Rectal smooth muscle tissue (tissue), 1 donor: ENCODE results near the gene RINL.

Source experiments
- H3K27ac ChIP-seq: one replicate; pipeline ENCODE4 v1.7.0; 2013; ENCODE audit warnings: low read depth, low read length, inconsistent platforms
- H3K27me3 ChIP-seq: one replicate; pipeline ENCODE4 v1.7.0; 2013; ENCODE audit warnings: low read length; ENCODE audit not compliant: control insufficient read depth, insufficient read depth
- H3K36me3 ChIP-seq: one replicate; pipeline ENCODE4 v1.7.0; 2013; ENCODE audit warnings: low read length; ENCODE audit not compliant: control insufficient read depth, insufficient read depth
- H3K4me1 ChIP-seq: one replicate; pipeline ENCODE4 v1.7.0; 2013; ENCODE audit warnings: low read length; ENCODE audit not compliant: control insufficient read depth, insufficient read depth
- H3K4me3 ChIP-seq: one replicate; pipeline ENCODE4 v1.7.0; 2013; ENCODE audit warnings: low read length
- H3K9ac ChIP-seq: one replicate; pipeline ENCODE4 v1.7.0; 2013; ENCODE audit warnings: low read length

RINL gene

GRCh38 chr19:38839816-38840582, 38.1 kb downstream of the RINL start:
- Histone ChIP-seq H3K4me3 (no peak overlapping the region), H3K9ac (no peak overlapping the region), H3K27me3 (no peaks in the 10 kb centered on the region), H3K4me1 (no peaks in the 10 kb centered on the region), H3K36me3 (peaks cover 74% of the 10 kb centered on the region), H3K27ac (no peak overlapping the region)

- Histone ChIP-seq H3K9ac (no peak overlapping the region), H3K27ac (no peak overlapping the region), H3K27me3 (no peaks in the 10 kb centered on the region), H3K4me3 (no peak overlapping the region), H3K4me1 (no peaks in the 10 kb centered on the region), H3K36me3 (peaks cover 66% of the 10 kb centered on the region)
Observed at GRCh38 chr19:38838986-38839761, 38.9 kb downstream of the RINL start.

GRCh38 chr19:38838208-38838985, 39.7 kb downstream of the RINL start:
- H3K27me3 ChIP-seq: no peaks in the 10 kb centered on the region
- H3K9ac ChIP-seq: no peak overlapping the region
- H3K4me3 ChIP-seq: no peak overlapping the region
- H3K4me1 ChIP-seq: no peaks in the 10 kb centered on the region
- no peak overlapping the region for H3K27ac ChIP-seq
- peaks cover 58% of the 10 kb centered on the region for H3K36me3 ChIP-seq

- Histone ChIP-seq H3K4me3 (no peak overlapping the region), H3K27ac (no peak overlapping the region), H3K4me1 (no peaks in the 10 kb centered on the region), H3K36me3 (peaks cover 51% of the 10 kb centered on the region), H3K27me3 (no peaks in the 10 kb centered on the region), H3K9ac (no peak overlapping the region)
Observed at GRCh38 chr19:38837656-38838121, 40.4 kb downstream of the RINL start.

- peaks cover 2% of the 10 kb centered on the region for H3K4me1 ChIP-seq
- H3K4me3 ChIP-seq: no peak overlapping the region
- peaks cover 46% of the 10 kb centered on the region for H3K36me3 ChIP-seq
- no peak overlapping the region for H3K27ac ChIP-seq
- H3K9ac ChIP-seq: no peak overlapping the region
- H3K27me3 ChIP-seq: no peaks in the 10 kb centered on the region
Observed at GRCh38 chr19:38836983-38837626, 41.0 kb downstream of the RINL start.

- H3K9ac ChIP-seq: no peak overlapping the region
- no peak overlapping the region for H3K4me3 ChIP-seq
- peaks cover 41% of the 10 kb centered on the region for H3K36me3 ChIP-seq
- H3K27ac ChIP-seq: no peak overlapping the region
- no peaks in the 10 kb centered on the region for H3K27me3 ChIP-seq
- H3K4me1 ChIP-seq: peaks cover 4% of the 10 kb centered on the region
Observed at GRCh38 chr19:38836159-38836982, 41.7 kb downstream of the RINL start.

GRCh38 chr19:38834590-38834989, 43.5 kb downstream of the RINL start:
- no peaks in the 10 kb centered on the region for H3K27me3 ChIP-seq
- H3K27ac ChIP-seq: no peak overlapping the region
- peaks cover 7% of the 10 kb centered on the region for H3K4me1 ChIP-seq
- no peak overlapping the region for H3K4me3 ChIP-seq
- H3K36me3 ChIP-seq: peaks cover 34% of the 10 kb centered on the region
- no peak overlapping the region for H3K9ac ChIP-seq

- Histone ChIP-seq H3K27me3 (no peaks in the 10 kb centered on the region), H3K9ac (no peak overlapping the region), H3K36me3 (peaks cover 29% of the 10 kb centered on the region), H3K27ac (no peak overlapping the region), H3K4me3 (no peak overlapping the region), H3K4me1 (peaks cover 7% of the 10 kb centered on the region)
Observed at GRCh38 chr19:38834104-38834490, 44.0 kb downstream of the RINL start.

GRCh38 chr19:38833092-38833425, 45.0 kb downstream of the RINL start:
- H3K27me3 ChIP-seq: no peaks in the 10 kb centered on the region
- H3K4me1 ChIP-seq: peaks cover 7% of the 10 kb centered on the region
- H3K36me3 ChIP-seq: peaks cover 21% of the 10 kb centered on the region
- H3K27ac ChIP-seq: peak overlapping the region; percentile 19
- H3K9ac ChIP-seq: no peak overlapping the region
- no peak overlapping the region for H3K4me3 ChIP-seq

- peaks cover 8% of the 10 kb centered on the region for H3K36me3 ChIP-seq
Observed at GRCh38 chr19:38831142-38831605, 46.9 kb downstream of the RINL start.

GRCh38 chr19:38830039-38830733, 47.9 kb downstream of the RINL start:
- Histone ChIP-seq H3K27ac (no peak overlapping the region), H3K4me3 (peak overlapping the region; percentile 88), H3K36me3 (peaks cover 6% of the 10 kb centered on the region), H3K9ac (no peak overlapping the region), H3K4me1 (peaks cover 7% of the 10 kb centered on the region), H3K27me3 (no peaks in the 10 kb centered on the region)

More at GRCh38 chr19:38831142-38831605, 46.9 kb downstream of the RINL start:
- H3K4me3 ChIP-seq: peak overlapping the region; percentile 88
- peaks cover 7% of the 10 kb centered on the region for H3K4me1 ChIP-seq
- H3K27ac ChIP-seq: peak overlapping the region; percentile 94
- no peaks in the 10 kb centered on the region for H3K27me3 ChIP-seq
- peak overlapping the region; percentile 91 for H3K9ac ChIP-seq
